Adrenal gland (tissue), 5 donors: ENCODE results near the gene NDUFV2.

Experiments
- POLR2A ChIP-seq, 2 donors: fragments of 450-650 bp; IDR thresholded peaks; one replicate each; pipeline ENCODE4 v1.6.1; 2017; ENCODE audit warnings: antibody characterized with exemption in 2 of 2, mild to moderate bottlenecking in 2 of 2, moderate library complexity in 1 of 2
- TF ChIP-seq, protein P1 (sequence below), 6 experiments: fragments of 450-650 bp in 4 of 6; fragments of 200-600 bp in 2 of 6; sonication (generic) in 1 of 6; IDR thresholded peaks; 1 replicate in 5 of 6; 2 replicates in 1 of 6; pipeline versions ENCODE4 v1.5.1 to v1.8.0; 2016 to 2021; ENCODE audit warnings: antibody characterized with exemption in 6 of 6, mild to moderate bottlenecking in 2 of 6, moderate library complexity in 1 of 6
- donor health status: DM: no; HTN: no; CAD: no.

DNA sequence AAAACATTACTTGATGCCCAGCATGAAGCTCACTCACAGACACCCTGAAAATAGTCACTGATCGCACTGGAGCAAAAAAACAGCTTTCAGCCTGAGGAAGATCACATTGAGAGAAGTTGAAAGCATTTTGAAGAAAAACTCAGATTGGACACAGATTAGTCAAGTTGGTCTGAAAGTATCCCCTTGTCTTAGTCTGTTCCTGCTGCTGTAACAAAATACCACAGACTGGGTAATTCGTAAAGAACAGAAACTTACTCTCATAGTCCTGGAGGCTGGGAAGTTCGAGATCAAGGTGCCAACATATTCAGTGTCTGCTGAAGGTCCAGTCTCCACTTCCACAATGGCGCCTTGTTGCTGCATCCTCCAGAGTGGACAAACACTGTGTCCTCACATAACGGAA is 14.2 kb upstream of the NDUFV2 start:
- TF ChIP-seq, protein P1, sequence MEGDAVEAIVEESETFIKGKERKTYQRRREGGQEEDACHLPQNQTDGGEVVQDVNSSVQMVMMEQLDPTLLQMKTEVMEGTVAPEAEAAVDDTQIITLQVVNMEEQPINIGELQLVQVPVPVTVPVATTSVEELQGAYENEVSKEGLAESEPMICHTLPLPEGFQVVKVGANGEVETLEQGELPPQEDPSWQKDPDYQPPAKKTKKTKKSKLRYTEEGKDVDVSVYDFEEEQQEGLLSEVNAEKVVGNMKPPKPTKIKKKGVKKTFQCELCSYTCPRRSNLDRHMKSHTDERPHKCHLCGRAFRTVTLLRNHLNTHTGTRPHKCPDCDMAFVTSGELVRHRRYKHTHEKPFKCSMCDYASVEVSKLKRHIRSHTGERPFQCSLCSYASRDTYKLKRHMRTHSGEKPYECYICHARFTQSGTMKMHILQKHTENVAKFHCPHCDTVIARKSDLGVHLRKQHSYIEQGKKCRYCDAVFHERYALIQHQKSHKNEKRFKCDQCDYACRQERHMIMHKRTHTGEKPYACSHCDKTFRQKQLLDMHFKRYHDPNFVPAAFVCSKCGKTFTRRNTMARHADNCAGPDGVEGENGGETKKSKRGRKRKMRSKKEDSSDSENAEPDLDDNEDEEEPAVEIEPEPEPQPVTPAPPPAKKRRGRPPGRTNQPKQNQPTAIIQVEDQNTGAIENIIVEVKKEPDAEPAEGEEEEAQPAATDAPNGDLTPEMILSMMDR (IDR thresholded peaks at IDR 0.05), result no peak
- no peak for TF ChIP-seq POLR2A (IDR thresholded peaks at IDR 0.05)
